Lung (tissue), 12 donors: ENCODE results near the gene GPD1. TPM values are rescaled to one million over a fixed set of nuclear protein-coding genes. Genes with fewer than 3 reads are reported as not detected.

ENCODE experiments used
- ATAC-seq: fragments of 200-7000 bp; cut with Tn5 transposase; one replicate; pipeline ENCODE4 v1.9.1; 2020; ENCODE audit warnings: moderate number of reproducible peaks; ENCODE audit not compliant: insufficient read depth, low FRiP score
- DNase-seq, 3 donors: peaks; one replicate each; pipeline ENCODE4 v3.0.0-alpha.2; 2013 to 2017
- H3K27ac ChIP-seq, 2 donors: one replicate each; pipeline ENCODE4 v1.5.1; 2013; ENCODE audit warnings: mild to moderate bottlenecking in 2 of 2, moderate library complexity in 2 of 2, control low read depth in 1 of 2, inconsistent platforms in 1 of 2, low read depth in 1 of 2, low read length in 1 of 2
- H3K27me3 ChIP-seq, 3 donors: one replicate each; pipeline ENCODE4 v1.5.1; 2013; ENCODE audit warnings: low read length in 2 of 3; ENCODE audit not compliant: control insufficient read depth in 3 of 3, insufficient read depth in 3 of 3
- H3K36me3 ChIP-seq, 4 donors: one replicate each; pipeline ENCODE4 v1.5.1; 2013; ENCODE audit warnings: low read length in 4 of 4, mild to moderate bottlenecking in 1 of 4, moderate library complexity in 1 of 4; ENCODE audit not compliant: control insufficient read depth in 4 of 4, insufficient read depth in 4 of 4
- H3K4me1 ChIP-seq, 5 donors: one replicate each; pipeline ENCODE4 v1.5.1; 2013; ENCODE audit warnings: low read length in 5 of 5, mild to moderate bottlenecking in 2 of 5, moderate library complexity in 1 of 5; ENCODE audit not compliant: control insufficient read depth in 5 of 5, insufficient read depth in 5 of 5
- H3K4me3 ChIP-seq: one replicate; pipeline ENCODE4 v1.5.1; 2013; ENCODE audit warnings: mild to moderate bottlenecking, control low read depth, moderate library complexity
- H3K9ac ChIP-seq, 2 donors: one replicate each; pipeline ENCODE4 v1.5.1; 2013; ENCODE audit warnings: low read length in 2 of 2, control low read depth in 1 of 2; ENCODE audit not compliant: insufficient read depth in 1 of 2
- H3K9me3 ChIP-seq, 4 donors: one replicate each; pipeline ENCODE4 v1.5.1; 2013; ENCODE audit warnings: low read length in 3 of 4, mild to moderate bottlenecking in 1 of 4, moderate library complexity in 1 of 4; ENCODE audit not compliant: control insufficient read depth in 4 of 4, insufficient read depth in 3 of 4
- WGBS, 2 donors: extraction: QIAGEN DNeasy Blood & Tissue Kit; methylation state at CpG; one replicate each; pipeline ENCODE4 v1.1.7; 2013; 5-methylcytosine and 5-hydroxymethylcytosine counted together
- polyA plus RNA-seq, 2 donors: library from polyadenylated mRNA; stranded (reverse); fragments of 200-250 nt; gene quantifications; one replicate each; pipeline ENCODE4 v1.2.1, GENCODE V29; 2013
- total RNA-seq, 2 donors: library from RNA; depleted of rRNA in 1 of 2; stranded (reverse); fragments of >200 nt in 1 of 2; gene quantifications; one replicate each; pipeline ENCODE4 v1.2.1, GENCODE V29; 2014 to 2021
- TF ChIP-seq, protein P1 (sequence below): IDR thresholded peaks from 2 replicates; pipeline ENCODE4 v1.5.1; 2012; ENCODE audit warnings: mild to moderate bottlenecking; ENCODE audit errors: control extremely low read depth, extremely low read depth
- donor health status: control.
- donor health status: control.
- donor health status: Bipolar disorder and iron deficiency.
- donor health status: healthy.
- donor health status: DM: yes; HTN: yes; CAD: no.

Gene GPD1
- total and polyA plus RNA-seq, 4 donors = 1.7 to 20.0 (median 9.9) TPM; not detected in 1

- no peak overlapping the region for H3K27ac ChIP-seq
- no peak overlapping the region for H3K4me3 ChIP-seq
Measured at GRCh38 chr12:50106907-50107306, 3.1 kb downstream of the GPD1 start.

DNA sequence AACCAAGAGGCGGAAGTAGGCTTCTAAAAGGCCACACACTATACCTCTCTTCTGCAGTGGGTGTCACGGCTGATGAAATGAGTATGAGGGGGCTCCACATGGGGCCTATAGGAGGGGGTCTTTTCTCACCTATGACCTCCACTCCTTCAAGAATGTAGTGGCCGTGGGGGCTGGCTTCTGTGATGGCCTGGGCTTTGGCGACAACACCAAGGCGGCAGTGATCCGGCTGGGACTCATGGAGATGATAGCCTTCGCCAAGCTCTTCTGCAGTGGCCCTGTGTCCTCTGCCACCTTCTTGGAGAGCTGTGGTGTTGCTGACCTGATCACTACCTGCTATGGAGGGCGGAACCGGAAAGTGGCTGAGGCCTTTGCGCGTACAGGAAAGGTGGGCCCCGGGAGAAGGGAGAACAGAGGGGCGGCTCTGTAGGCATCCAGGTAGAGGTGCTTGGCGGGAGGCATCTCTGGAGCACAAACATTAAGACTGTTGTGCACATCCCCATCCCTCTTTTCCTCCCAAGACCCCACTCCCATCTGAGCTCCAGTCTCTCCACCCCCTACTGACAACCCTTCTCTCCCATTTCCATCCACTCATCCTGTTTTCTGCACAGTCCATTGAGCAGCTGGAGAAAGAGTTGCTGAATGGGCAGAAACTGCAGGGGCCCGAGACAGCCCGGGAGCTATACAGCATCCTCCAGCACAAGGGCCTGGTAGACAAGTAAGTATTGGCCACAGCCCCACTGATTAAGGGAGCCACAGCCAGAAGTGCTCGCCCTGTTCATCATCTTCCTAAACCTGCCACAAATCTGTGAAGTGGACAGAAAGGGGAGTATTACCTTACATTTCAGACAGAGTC is 3.8 kb downstream of the GPD1 start:
- Histone ChIP-seq H3K4me1 (peaks cover 0 to 13% (median 0%) of the 10 kb centered on the region in 5 donors), H3K4me3 (no peak overlapping the region), H3K9ac (no peak overlapping the region), H3K36me3 (peaks cover 0 to 3% (median 0%) of the 10 kb centered on the region in 4 donors), H3K27me3 (no peaks in the 10 kb centered on the region), H3K27ac (no peak overlapping the region), H3K9me3 (no peaks in the 10 kb centered on the region)
- TF ChIP-seq, protein P1, sequence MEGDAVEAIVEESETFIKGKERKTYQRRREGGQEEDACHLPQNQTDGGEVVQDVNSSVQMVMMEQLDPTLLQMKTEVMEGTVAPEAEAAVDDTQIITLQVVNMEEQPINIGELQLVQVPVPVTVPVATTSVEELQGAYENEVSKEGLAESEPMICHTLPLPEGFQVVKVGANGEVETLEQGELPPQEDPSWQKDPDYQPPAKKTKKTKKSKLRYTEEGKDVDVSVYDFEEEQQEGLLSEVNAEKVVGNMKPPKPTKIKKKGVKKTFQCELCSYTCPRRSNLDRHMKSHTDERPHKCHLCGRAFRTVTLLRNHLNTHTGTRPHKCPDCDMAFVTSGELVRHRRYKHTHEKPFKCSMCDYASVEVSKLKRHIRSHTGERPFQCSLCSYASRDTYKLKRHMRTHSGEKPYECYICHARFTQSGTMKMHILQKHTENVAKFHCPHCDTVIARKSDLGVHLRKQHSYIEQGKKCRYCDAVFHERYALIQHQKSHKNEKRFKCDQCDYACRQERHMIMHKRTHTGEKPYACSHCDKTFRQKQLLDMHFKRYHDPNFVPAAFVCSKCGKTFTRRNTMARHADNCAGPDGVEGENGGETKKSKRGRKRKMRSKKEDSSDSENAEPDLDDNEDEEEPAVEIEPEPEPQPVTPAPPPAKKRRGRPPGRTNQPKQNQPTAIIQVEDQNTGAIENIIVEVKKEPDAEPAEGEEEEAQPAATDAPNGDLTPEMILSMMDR = no peak
- DNase-seq = no peak
- WGBS, 2 donors = 95 to 97% methylated on average over 17 of the region's 17 CpGs
- no peak for ATAC-seq

More at GRCh38 chr12:50106907-50107306, 3.1 kb downstream of the GPD1 start:
- peaks cover 0 to 13% (median 0%) of the 10 kb centered on the region in 5 donors for H3K4me1 ChIP-seq
- H3K9ac ChIP-seq = no peak overlapping the region
- ATAC-seq = no peak
- H3K36me3 ChIP-seq = no peaks in the 10 kb centered on the region
- WGBS, 2 donors = 75% methylated on average over 3 of the region's 3 CpGs
- H3K27me3 ChIP-seq = no peaks in the 10 kb centered on the region
- H3K9me3 ChIP-seq = no peaks in the 10 kb centered on the region
- TF ChIP-seq, protein P1 = no peak
- no peak for DNase-seq

DNA sequence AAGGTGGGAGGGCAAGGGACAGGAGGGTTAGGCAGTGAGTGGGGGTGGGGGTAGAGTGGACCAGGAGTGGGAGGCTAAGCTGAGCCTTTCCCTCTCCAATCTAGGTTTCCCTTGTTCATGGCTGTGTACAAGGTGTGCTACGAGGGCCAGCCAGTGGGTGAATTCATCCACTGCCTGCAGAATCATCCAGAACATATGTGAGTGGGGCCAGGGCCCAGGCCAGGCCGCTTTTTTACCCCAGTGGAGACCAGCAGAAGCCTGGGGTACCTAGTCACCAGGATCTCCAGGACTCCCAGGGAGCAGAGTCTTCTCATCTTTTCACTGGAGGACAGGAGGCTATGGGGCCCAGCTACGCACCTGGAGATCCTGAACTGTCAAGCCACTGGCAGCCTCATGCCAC is 5.5 kb downstream of the GPD1 start:
- DNase-seq (no peak), ATAC-seq (no peak)
- TF ChIP-seq, protein P1 = no peak
- Histone ChIP-seq H3K27me3 (no peaks in the 10 kb centered on the region), H3K4me1 (peaks cover 0 to 12% (median 0%) of the 10 kb centered on the region in 5 donors), H3K9ac (no peak overlapping the region), H3K9me3 (no peaks in the 10 kb centered on the region), H3K4me3 (no peak overlapping the region), H3K27ac (peak overlapping the region; percentile 73 to 88), H3K36me3 (peaks cover 0 to 3% (median 0%) of the 10 kb centered on the region in 4 donors)
- WGBS, 2 donors = 95 to 98% methylated on average over 3 of the region's 3 CpGs
